Stimulated activated CD8-positive, alpha-beta memory T cell treated with anti-CD3 and anti-CD28 coated beads, Interleukin-7, amount 100 ng/mL, for 24 hours (primary cell): Measurements from ENCODE around the gene GANAB.
"Not testable (repeated sequence)": the region's sequence is repeated elsewhere in the genome, so short reads cannot be mapped to it uniquely, and the experiment has no call there.

Source experiments
- DNase-seq: peaks from one replicate; pipeline ENCODE4 v3.0.0-alpha.2; 2020; ENCODE audit warnings: low read depth

GANAB gene

GRCh38 chr11:62621027-62621566 lies 25.3 kb downstream of the GANAB start:
- no peak for DNase-seq

GRCh38 chr11:62616957-62617356 lies 29.5 kb downstream of the GANAB start:
- DNase-seq: not testable (repeated sequence)

GRCh38 chr11:62615521-62615920 lies 30.9 kb downstream of the GANAB start:
- DNase-seq: no peak

- no peak for DNase-seq
Observed at GRCh38 chr11:62614275-62614674, 32.1 kb downstream of the GANAB start.

GRCh38 chr11:62613291-62613778 lies 33.1 kb downstream of the GANAB start:
- DNase-seq: no peak

- DNase-seq: peak; percentile 78
Observed at GRCh38 chr11:62612366-62613290, 33.8 kb downstream of the GANAB start, which contains the start of the genes EML3 and ROM1. Gene EML3, minus strand, starts transcription at chr11:62612775. Its CDS starts 318 bp downstream, at chr11:62612457. Gene ROM1, plus strand, starts transcription at chr11:62613257. Its CDS starts 25 bp downstream, at chr11:62613282.

- peak; percentile 41 for DNase-seq
Observed at GRCh38 chr11:62611705-62612365, 34.6 kb downstream of the GANAB start.

GRCh38 chr11:62610814-62611704 lies 35.4 kb downstream of the GANAB start:
- DNase-seq: no peak

GRCh38 chr11:62610403-62610802 lies 36.0 kb downstream of the GANAB start:
- DNase-seq: no peak

- no peak for DNase-seq
Observed at GRCh38 chr11:62608776-62609175, 37.6 kb downstream of the GANAB start.

GRCh38 chr11:62607714-62608113 lies 38.7 kb downstream of the GANAB start:
- DNase-seq: no peak

GRCh38 chr11:62605902-62606301 lies 40.5 kb downstream of the GANAB start:
- DNase-seq: no peak

GRCh38 chr11:62605467-62605866 lies 40.9 kb downstream of the GANAB start:
- DNase-seq: no peak

- no peak for DNase-seq
Observed at GRCh38 chr11:62604460-62605120, 41.8 kb downstream of the GANAB start.

GRCh38 chr11:62603776-62604299 lies 42.6 kb downstream of the GANAB start:
- DNase-seq: no peak

- no peak for DNase-seq
Observed at GRCh38 chr11:62603072-62603408, 43.4 kb downstream of the GANAB start.

- no peak for DNase-seq
Observed at GRCh38 chr11:62602141-62603071, 44.0 kb downstream of the GANAB start.

- peak; percentile 98 for DNase-seq
Observed at GRCh38 chr11:62601372-62602140, 44.9 kb downstream of the GANAB start, which contains the start of gene MTA2. Gene MTA2, minus strand, starts transcription at chr11:62601865. Its CDS starts 415 bp downstream, at chr11:62601450.

GRCh38 chr11:62601122-62601371 lies 45.4 kb downstream of the GANAB start:
- no peak for DNase-seq
